GM18870 (cell line): ENCODE measurements around the gene SLC15A1.
A peak's percentile ranks its signal among the peaks of the same experiment; 100 is the strongest.
"Not testable (repeated sequence)": the region's sequence is repeated elsewhere in the genome, so short reads cannot be mapped to it uniquely, and the experiment has no call there.

Experiments used
- ATAC-seq: cut with Tn5 transposase; IDR thresholded peaks from one replicate; pipeline ENCODE4 v1.9.1; 2021; ENCODE audit warnings: moderate library complexity; ENCODE audit not compliant: unreplicated experiment

The SLC15A1 gene

DNA sequence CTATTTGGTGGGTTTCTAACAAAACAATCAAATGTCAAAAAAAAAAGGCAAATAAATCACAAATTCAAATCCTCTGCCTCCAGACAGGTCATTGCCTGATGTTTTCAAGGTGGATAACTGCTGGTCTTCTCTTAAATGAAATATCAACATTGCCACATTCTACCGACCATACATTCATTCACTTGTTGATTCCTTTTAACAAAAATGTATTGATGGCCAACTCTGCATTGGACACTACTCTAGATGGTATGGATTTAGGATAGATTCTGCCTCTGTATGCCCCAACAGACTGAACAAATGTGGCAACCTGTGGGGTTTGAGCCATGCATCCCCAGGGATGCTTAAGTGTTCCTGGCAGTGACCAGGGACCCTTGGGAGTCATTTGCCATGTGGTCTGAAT lies 88.0 kb downstream of the SLC15A1 start:
- no peak for ATAC-seq

DNA sequence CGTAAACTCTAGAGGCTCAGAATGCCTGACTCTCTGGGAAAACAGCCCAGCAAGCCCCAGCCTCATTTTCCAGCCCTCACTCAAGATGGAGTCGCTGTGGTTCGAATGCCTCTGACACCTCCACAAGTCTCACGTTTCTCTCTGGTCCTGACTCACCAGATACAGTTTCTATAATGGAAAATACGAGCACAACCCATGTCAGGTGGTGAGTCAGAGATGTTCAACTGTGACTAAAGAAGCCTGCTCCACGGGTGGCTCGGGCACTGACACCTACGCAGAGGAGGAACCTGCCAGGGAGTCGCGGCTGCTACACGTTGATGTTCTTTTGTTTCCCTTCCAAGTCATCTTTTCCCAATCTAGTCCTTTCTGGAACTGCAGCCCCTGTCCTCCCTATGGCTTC lies 88.4 kb downstream of the SLC15A1 start:
- ATAC-seq = no peak

DNA sequence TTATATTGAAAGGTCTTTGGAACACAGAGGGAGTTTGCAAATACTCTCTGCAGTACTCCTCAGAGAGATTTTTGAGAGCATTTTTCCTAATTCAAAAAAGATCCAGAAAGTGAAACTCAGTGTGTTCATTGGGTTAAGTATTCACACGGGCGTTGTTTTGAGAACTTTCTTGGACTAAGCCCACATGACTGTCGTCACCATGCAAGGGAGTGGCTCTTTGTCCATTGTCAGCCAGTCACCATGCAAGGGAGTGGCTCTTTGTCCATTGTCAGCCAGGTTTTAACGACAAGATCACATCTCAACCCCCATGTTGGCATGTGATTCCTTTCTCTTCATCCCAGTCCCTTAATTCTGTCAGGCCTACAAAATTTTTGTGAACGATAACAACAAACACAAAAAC lies 94.3 kb downstream of the SLC15A1 start:
- no peak for ATAC-seq

DNA sequence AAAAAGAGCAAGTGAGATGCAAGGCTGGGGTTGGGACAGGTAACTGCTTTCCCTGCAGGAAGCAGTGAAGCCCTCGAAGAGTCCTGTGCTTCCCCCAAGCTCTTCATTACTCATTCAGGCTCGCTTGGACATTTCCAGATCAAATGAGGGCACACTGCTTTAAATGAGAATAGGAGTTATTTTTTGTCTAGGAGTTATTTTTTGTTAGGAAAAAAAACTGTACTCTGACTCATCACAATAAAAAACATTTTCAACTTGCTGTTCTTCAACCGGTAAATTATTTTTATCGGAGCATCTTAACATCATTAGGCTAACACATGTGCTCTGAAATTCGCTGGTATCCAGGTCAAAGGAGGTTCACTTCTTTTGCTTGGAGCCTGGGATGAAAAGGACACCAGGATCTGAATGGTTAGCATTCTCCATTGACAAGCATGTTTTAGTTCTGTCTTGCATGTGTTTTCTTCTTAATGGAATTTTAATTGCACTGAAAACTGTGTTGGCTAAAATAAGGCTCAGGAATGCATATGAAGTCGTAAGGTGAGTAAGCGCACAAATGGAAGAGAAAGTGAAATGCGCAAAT lies 94.9 kb downstream of the SLC15A1 start:
- no peak for ATAC-seq

DNA sequence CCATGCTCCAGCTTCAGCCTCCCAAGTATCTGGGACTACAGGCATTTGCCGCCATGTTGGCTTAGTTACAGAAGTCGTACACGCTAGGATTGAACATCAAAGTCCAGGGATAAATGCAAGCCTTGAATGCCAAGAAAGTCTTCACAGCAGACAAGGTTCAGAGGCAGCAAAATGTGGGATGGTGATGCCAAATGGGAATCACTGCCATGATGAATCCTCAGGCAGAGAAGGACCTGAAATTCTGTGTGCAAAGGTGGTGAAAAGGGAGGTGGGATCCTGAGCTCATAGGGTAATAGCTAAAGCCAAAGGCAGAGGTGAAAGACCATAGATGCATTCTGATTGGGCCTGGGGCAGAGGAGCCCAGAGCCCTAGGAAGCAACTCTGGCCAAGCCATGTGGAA lies 96.2 kb downstream of the SLC15A1 start:
- no peak for ATAC-seq

DNA sequence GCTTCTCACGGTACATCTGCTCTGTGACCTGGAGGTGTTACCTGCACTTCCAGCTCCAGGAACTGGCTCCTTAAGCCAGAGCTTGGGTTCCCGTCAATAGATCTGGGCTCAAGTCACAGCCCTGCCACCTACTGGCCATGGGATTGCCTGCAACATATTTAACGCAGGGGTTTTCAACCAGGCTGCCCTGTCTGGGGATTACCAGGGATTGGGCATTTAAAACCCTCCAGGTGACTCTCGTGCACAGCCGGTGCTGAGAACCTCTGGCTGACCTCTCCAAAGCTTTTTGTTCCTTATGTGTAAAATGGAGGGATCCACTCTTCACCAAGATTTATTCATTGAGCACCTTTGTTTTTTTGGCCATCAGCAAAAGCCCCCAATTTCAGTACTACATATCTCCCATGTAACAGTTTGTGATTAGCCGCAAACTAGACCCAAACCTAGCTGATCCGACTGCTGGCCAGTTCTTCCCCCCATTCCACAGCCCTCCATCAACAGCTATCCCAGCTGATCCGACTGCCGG lies 98.9 kb downstream of the SLC15A1 start:
- peak; percentile 87 for ATAC-seq

DNA sequence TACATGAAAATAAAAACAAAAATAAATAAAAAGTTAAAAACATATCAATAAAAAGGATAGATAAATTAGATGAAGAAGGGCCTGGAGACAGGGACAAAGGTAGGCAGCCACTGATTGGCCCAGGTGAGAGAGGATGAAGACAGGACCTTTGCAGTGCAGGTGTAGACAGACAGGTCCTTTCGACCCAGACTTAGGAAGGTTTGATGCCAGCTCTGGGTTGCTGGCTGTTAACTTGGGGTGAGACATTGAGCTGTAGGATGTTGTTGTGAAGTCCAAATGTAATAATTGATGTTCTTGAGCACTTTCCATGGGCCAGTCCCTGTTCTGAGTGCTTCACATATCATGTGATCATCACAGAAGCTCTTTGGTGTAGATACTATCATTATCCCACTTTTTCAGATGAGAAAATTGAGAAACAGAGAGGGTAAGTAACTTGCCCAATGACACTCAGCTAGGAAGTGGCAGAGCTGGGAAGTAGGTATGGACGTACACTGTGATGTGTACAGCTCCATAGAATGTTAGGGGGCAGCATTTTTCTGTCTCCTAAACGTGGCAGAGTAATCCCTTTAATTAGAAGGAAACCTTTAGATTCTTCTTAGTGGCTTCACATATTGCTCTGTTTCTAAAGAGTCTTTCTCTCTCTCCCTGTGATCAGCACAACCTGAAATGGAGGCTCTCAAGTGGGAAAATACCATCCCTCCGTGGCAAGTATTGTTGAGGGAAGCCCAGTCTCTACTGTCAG lies 99.6 kb downstream of the SLC15A1 start:
- no peak for ATAC-seq

DNA sequence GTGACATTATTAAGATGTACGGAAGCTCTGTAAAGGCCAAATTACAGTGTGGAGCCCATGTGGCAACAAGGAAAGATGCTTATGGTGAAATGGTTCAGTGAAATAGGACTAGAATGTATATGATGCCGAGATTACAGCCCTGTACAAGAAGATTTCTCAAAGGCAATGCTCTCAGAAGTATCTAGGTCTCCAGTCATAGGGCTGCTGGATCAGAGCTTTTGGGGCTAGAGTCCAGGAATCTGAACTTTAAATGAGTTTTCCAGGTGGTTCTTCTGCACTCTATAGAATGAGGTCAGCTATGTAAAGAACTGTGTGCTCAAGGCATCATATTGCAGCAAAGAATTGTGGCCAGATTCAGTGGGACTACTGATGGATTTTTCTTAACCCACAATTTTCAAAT lies 100.2 kb downstream of the SLC15A1 start:
- ATAC-seq = no peak

DNA sequence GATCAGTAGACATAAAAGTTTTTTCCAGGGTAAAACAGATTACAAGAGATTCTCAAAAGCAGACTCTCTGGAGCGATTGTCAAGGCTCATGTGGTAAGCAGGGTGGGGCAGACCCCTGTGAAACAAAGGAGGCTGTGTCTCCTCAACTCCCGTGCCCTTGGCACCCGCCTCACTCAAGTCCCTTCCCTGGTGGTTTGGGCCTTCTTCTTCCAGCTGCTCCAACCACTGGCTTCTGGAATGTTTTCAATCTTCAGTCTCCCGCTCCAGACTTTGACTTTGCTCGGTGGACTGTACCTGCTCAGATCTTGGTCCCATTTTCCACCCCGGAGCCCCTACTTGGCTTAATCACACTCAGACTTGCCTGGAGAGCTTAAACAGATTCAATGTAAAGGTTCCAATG lies 100.7 kb downstream of the SLC15A1 start:
- no peak for ATAC-seq

DNA sequence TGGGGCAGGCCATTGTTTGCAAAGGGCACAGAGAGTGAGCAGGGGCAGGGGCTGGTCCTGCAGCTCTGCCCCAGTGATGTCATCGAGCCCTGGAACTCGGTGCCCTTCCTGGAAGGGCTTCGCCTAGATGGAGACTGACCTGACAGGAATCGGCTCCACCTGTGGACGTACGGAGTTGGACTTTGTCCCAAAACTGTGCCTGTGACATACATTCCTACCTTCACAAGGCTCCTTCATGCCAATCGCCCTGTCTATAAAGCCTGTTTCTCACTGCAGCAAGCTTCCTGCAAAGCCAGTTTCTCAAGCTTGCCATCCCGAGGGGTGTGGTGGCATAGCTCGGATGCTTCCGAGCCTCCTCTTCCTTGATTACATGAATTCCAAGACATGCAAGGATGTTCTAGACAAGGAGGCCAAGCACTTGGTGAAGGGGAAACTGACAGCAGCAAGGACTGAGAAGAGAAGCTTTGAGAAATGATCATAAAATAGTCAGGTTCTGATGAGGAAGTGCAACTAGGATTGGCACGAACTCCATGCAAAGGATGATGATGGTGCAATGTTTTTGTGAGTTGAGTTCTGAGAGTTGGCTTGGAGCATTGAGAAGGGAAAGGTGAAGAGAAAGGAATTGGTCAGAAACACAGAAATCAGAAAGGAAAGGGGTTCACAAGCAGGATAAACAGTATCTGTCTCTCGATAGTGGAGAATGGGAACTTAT lies 101.9 kb downstream of the SLC15A1 start:
- no peak for ATAC-seq

DNA sequence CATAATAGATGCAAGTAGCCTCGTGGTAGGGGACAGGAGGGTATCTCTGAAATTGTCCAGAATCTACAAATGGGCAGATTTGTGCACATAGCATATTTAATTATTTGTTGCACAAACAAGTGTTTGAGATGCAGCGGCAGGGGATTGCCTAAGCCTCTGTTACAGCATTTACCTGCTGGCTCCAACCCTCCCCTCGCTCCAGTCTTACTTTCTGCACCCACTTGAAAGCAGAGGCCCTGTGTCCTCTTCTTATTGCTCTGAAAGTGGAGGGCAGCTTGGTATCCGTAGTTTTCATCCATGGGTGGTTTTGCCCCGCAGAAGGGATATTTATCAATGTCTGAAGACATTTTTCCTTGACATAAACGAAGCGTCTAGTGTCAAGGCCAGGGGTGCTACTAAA lies 102.6 kb downstream of the SLC15A1 start:
- ATAC-seq = no peak

DNA sequence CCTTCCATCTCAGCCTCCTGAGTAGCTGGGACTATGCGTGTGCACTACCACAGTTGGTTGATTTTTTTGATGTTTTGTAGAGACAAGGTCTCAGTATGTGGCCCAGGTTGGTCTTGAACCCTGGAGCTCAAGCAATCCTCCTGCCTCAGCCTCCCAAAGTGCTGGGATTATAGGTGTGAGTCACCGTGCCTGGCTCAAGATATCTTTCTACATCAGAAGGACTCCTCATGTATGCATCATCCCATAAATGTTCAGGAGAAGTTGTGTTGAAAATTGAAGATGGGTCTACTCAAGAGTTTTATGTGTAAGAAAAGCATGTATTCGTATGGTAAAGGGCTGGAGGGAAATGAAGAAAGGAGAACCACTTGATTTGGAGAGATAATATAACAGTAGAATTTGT lies 103.8 kb downstream of the SLC15A1 start:
- ATAC-seq = no peak

DNA sequence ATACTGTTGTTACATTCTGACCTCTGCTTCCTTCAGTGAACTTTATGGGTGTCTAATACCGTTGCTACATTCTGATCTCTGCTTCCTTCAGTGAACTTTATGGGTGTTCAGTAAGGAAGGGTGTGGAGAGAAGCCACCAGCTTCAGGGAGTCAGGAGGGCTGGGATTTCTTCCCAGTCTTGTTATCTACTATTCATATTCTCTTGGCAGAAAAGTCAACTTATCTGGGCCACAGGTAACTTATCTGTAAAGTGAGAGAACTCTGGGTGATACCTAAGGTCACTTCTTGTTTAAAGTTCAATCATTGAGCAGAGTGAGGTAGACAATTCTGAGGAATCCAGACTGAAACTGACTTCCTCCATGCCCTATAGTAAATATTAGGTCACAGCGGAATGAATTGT lies 104.3 kb downstream of the SLC15A1 start:
- ATAC-seq = no peak

DNA sequence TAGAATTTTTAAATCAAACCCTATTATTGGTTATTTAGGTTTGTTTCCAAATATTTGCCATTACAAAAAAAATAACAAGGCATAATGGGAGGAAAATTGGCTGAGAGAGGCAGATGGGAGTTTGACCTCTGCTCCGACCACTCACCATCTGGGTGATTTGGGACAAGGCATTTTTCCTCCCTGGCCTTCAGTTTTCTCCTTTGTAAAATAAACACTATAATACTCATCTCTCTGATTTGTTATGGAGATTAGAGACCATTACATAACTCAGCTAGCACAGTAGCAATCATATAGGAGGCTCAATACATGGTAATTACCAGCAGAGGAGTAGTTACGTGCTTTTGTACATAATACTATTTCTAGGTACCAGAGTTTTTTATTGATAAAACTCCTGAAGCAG lies 105.4 kb downstream of the SLC15A1 start:
- no peak for ATAC-seq

DNA sequence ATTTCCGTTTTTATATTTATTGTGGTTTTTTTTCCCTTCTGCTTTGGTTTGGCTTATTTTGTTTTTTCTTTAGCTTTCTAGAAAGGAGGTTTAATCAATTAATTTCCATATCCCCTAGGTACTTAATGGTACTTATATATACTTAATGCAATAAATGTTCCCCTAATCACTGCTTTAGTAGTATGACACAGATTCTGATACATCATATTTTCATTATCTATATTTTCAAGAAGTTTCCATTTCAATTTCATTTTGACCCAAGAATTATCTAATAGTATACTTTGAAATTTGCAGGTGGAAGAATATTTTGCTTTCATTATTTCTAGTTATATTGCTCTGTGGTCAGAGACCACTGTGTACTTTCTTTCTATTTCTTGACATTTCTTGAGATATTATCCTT lies 109.0 kb downstream of the SLC15A1 start:
- no peak for ATAC-seq

DNA sequence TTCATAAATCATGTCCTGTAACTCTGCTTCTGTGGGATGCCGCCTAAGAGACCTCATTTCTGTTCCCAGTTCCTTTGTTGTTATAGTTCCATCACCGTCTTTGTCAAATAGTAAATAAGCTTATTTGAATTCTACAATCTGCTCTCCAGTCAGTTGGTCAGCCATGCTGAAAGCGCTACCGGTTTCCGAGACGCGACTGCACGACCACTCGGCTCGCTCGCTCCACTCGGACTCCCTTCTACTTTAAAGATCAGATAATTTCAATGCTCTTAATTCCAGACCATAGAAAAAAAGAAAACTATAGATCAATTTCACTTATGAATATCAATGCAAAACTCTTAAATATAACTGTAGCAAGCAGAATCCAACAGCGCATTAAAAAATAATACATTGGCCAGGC lies 111.4 kb downstream of the SLC15A1 start:
- ATAC-seq = no peak

DNA sequence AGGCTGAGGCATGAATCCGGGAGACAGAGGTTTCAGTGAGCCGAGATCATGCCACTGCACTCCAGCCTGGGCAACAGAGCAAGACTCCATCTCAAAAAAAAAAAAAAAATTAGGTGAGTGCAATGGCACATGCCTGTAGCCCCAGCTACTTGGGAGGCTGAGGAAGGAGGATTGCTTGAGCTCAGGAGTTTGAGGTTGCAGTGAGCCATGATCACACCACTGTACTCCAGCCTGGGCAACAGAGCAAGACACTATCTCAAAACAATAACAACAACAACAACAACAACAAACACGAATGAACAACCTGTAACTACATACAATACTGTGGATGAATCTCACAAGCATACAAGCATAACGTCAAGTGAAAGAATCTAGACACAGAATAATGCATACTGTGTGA lies 112.7 kb downstream of the SLC15A1 start:
- ATAC-seq = not testable (repeated sequence)

DNA sequence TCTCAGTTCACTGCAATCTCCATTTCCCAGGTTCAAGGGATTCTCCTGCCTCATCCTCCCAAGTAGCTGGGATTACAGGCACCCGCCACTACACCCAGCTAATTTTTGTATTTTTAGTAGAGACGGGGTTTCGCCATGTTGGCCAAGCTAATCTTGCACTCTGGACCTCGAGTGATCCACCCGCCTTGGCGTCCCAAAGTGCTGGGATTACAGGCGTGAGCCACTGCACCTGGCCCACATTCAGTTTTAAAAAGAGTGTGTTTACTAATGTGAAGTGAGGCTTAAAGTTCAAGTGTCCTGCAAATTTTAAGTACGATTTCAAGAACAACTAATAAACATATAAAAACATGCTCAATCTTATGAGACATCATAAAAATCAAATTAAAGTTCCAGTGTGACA lies 114.1 kb downstream of the SLC15A1 start:
- ATAC-seq = not testable (repeated sequence)
